Activated T-helper 2 cell treated with anti-CD3 and anti-CD28 coated beads, Interferon-gamma antibody, Interleukin-2, Interleukin-4, amounts not matched to agents 10 μg/mL and 5 μg/mL and 100 μg/mL, durations not matched to agents 14 hours and 24 hours and 36 hours (primary cell): ENCODE measurements around the gene HSD17B1. TPM values are rescaled to one million over a fixed set of nuclear protein-coding genes. Genes with fewer than 3 reads are reported as not detected.
"Not testable (repeated sequence)": the region's sequence is repeated elsewhere in the genome, so short reads cannot be mapped to it uniquely, and the experiment has no call there.

Experiments used
- DNase-seq: peaks from one replicate; pipeline ENCODE4 v3.0.0; 2021; ENCODE audit warnings: low spot score
- H3K27ac Mint-ChIP-seq: one replicate; pipeline ENCODE4 v1.8.0; 2021; ENCODE audit warnings: mixed read lengths
- H3K27me3 Mint-ChIP-seq: one replicate; pipeline ENCODE4 v1.8.0; 2021; ENCODE audit warnings: low read depth, mixed read lengths
- H3K36me3 Mint-ChIP-seq: one replicate; pipeline ENCODE4 v1.8.0; 2021; ENCODE audit warnings: low read depth, mixed read lengths
- H3K4me1 Mint-ChIP-seq: one replicate; pipeline ENCODE4 v1.8.0; 2021; ENCODE audit warnings: low read depth, mixed read lengths
- H3K4me3 Mint-ChIP-seq: one replicate; pipeline ENCODE4 v1.8.0; 2021; ENCODE audit warnings: low read depth, mild to moderate bottlenecking, moderate library complexity, mixed read lengths
- H3K9me3 Mint-ChIP-seq: one replicate; pipeline ENCODE4 v1.8.0; 2021; ENCODE audit warnings: mixed read lengths
- intact Hi-C: fragments of 100-400 bp; cut with micrococcal nuclease; formaldehyde crosslinking; loops from one replicate; pipeline ENCODE4 v1.15.1; 2023
- total RNA-seq: library from RNA; stranded (reverse); gene quantifications from 2 replicates; pipeline ENCODE4 v1.2.3, GENCODE V29; 2022

The HSD17B1 gene
- total RNA-seq, 1 donor from 2014 or later: 0.91 TPM

GRCh38 chr17:42555961-42556617 lies 3.4 kb downstream of the HSD17B1 start:
- intact Hi-C loops, H3K27me3 Mint-ChIP-seq, H3K36me3 Mint-ChIP-seq, DNase-seq, H3K27ac Mint-ChIP-seq, H3K9me3 Mint-ChIP-seq: not testable (repeated sequence)
- Mint-ChIP-seq H3K4me1 (peaks cover 11% of the 10 kb centered on the region), H3K4me3 (peak overlapping the region; percentile 93)

- Mint-ChIP-seq H3K4me1 (peaks cover 26% of the 10 kb centered on the region), H3K27me3 (no peaks in the 10 kb centered on the region), H3K27ac (no peak overlapping the region), H3K36me3 (peaks cover 17% of the 10 kb centered on the region), H3K4me3 (no peak overlapping the region), H3K9me3 (no peaks in the 10 kb centered on the region)
- DNase-seq: no peak
- intact Hi-C loops: no loop called here
Observed at GRCh38 chr17:42559075-42559474, 6.4 kb downstream of the HSD17B1 start.

- Mint-ChIP-seq H3K4me3 (no peak overlapping the region), H3K27me3 (no peaks in the 10 kb centered on the region), H3K27ac (no peak overlapping the region), H3K4me1 (peaks cover 26% of the 10 kb centered on the region), H3K9me3 (no peaks in the 10 kb centered on the region), H3K36me3 (peaks cover 26% of the 10 kb centered on the region)
- intact Hi-C loops: no loop called here
- DNase-seq: no peak
Observed at GRCh38 chr17:42560246-42560645, 7.5 kb downstream of the HSD17B1 start.

GRCh38 chr17:42561897-42562387 lies 9.2 kb downstream of the HSD17B1 start, which contains the start of gene COASY:
TSS of gene COASY (plus strand) at chr17:42562148. CDS start at chr17:42562623, 475 bp downstream.
- Mint-ChIP-seq H3K36me3 (peaks cover 35% of the 10 kb centered on the region), H3K9me3 (no peaks in the 10 kb centered on the region), H3K27ac (peak within 1 kb of the TSS; percentile 93), H3K4me1 (peaks cover 23% of the 10 kb centered on the region), H3K27me3 (no peaks in the 10 kb centered on the region), H3K4me3 (peak within 1 kb of the TSS; percentile 91)
- DNase-seq: peak; percentile 91
- intact Hi-C loops: loop anchor here (2.0 kb wide), 1 partner anchor 47 kb away; the partner anchor contains the start of genes RETREG3 and TUBG1

- Mint-ChIP-seq H3K36me3 (peaks cover 36% of the 10 kb centered on the region), H3K4me1 (peaks cover 22% of the 10 kb centered on the region), H3K4me3 (peak overlapping the region; percentile 91), H3K27me3 (no peaks in the 10 kb centered on the region), H3K9me3 (no peaks in the 10 kb centered on the region), H3K27ac (peak overlapping the region; percentile 93)
- intact Hi-C loops: loop anchor here (2.0 kb wide), 1 partner anchor 46 kb away; the partner anchor contains the start of genes RETREG3 and TUBG1
- DNase-seq: no peak
Observed at GRCh38 chr17:42562388-42563142, 9.8 kb downstream of the HSD17B1 start.

GRCh38 chr17:42563143-42563509 lies 10.4 kb downstream of the HSD17B1 start:
- H3K36me3 Mint-ChIP-seq: peaks cover 40% of the 10 kb centered on the region
- no peaks in the 10 kb centered on the region for H3K9me3 Mint-ChIP-seq
- peak overlapping the region; percentile 91 for H3K4me3 Mint-ChIP-seq
- no peak for DNase-seq
- intact Hi-C loops: loop anchor here (2.0 kb wide), 1 partner anchor 46 kb away; the partner anchor contains the start of genes RETREG3 and TUBG1
- peak overlapping the region; percentile 17 for H3K27ac Mint-ChIP-seq
- H3K27me3 Mint-ChIP-seq: no peaks in the 10 kb centered on the region
- peaks cover 25% of the 10 kb centered on the region for H3K4me1 Mint-ChIP-seq

GRCh38 chr17:42563543-42563942 lies 10.8 kb downstream of the HSD17B1 start:
- Mint-ChIP-seq H3K4me3 (peak overlapping the region; percentile 91), H3K27ac (peak overlapping the region; percentile 49), H3K9me3 (no peaks in the 10 kb centered on the region), H3K27me3 (no peaks in the 10 kb centered on the region), H3K36me3 (peaks cover 41% of the 10 kb centered on the region), H3K4me1 (peaks cover 28% of the 10 kb centered on the region)
- DNase-seq: no peak
- intact Hi-C loops: loop anchor here (2.0 kb wide), 1 partner anchor 45 kb away; the partner anchor contains the start of genes RETREG3 and TUBG1

GRCh38 chr17:42563950-42564349 lies 11.2 kb downstream of the HSD17B1 start:
- peak overlapping the region; percentile 91 for H3K4me3 Mint-ChIP-seq
- no peak for DNase-seq
- peaks cover 46% of the 10 kb centered on the region for H3K36me3 Mint-ChIP-seq
- intact Hi-C loops: loop anchor here (2.0 kb wide), 1 partner anchor 45 kb away; the partner anchor contains the start of genes RETREG3 and TUBG1
- H3K9me3 Mint-ChIP-seq: no peaks in the 10 kb centered on the region
- no peaks in the 10 kb centered on the region for H3K27me3 Mint-ChIP-seq
- peak overlapping the region; percentile 49 for H3K27ac Mint-ChIP-seq
- H3K4me1 Mint-ChIP-seq: peaks cover 30% of the 10 kb centered on the region

GRCh38 chr17:42564815-42565522 lies 12.2 kb downstream of the HSD17B1 start:
- no peak for DNase-seq
- Mint-ChIP-seq H3K4me1 (peaks cover 36% of the 10 kb centered on the region), H3K36me3 (peaks cover 56% of the 10 kb centered on the region), H3K4me3 (peak overlapping the region; percentile 13), H3K27ac (no peak overlapping the region), H3K9me3 (no peaks in the 10 kb centered on the region), H3K27me3 (no peaks in the 10 kb centered on the region)
- intact Hi-C loops: no loop called here

GRCh38 chr17:42565523-42566214 lies 12.9 kb downstream of the HSD17B1 start:
- intact Hi-C loops: no loop called here

GRCh38 chr17:42566215-42566882 lies 13.6 kb downstream of the HSD17B1 start:
- Mint-ChIP-seq H3K4me3 (peak overlapping the region; percentile 86), H3K4me1 (peaks cover 35% of the 10 kb centered on the region)

More at GRCh38 chr17:42565523-42566214, 12.9 kb downstream of the HSD17B1 start:
- Mint-ChIP-seq H3K4me3 (peak overlapping the region; percentile 86), H3K27ac (peak overlapping the region; percentile 78), H3K36me3 (peaks cover 62% of the 10 kb centered on the region), H3K9me3 (no peaks in the 10 kb centered on the region), H3K27me3 (no peaks in the 10 kb centered on the region), H3K4me1 (peaks cover 36% of the 10 kb centered on the region)
- DNase-seq: no peak

More at GRCh38 chr17:42566215-42566882, 13.6 kb downstream of the HSD17B1 start:
- intact Hi-C loops: no loop called here
- H3K36me3 Mint-ChIP-seq: peaks cover 69% of the 10 kb centered on the region
- no peak for DNase-seq
- peak overlapping the region; percentile 80 for H3K27ac Mint-ChIP-seq
- no peaks in the 10 kb centered on the region for H3K27me3 Mint-ChIP-seq
- H3K9me3 Mint-ChIP-seq: no peaks in the 10 kb centered on the region
